ENCODE results near the gene SRGAP1. TPM values are rescaled to one million over a fixed set of nuclear protein-coding genes. Genes with fewer than 3 reads are reported as not detected.

The SRGAP1 gene
- 5.8 and 6.2 TPM in 2 replicates for total RNA-seq

DNA sequence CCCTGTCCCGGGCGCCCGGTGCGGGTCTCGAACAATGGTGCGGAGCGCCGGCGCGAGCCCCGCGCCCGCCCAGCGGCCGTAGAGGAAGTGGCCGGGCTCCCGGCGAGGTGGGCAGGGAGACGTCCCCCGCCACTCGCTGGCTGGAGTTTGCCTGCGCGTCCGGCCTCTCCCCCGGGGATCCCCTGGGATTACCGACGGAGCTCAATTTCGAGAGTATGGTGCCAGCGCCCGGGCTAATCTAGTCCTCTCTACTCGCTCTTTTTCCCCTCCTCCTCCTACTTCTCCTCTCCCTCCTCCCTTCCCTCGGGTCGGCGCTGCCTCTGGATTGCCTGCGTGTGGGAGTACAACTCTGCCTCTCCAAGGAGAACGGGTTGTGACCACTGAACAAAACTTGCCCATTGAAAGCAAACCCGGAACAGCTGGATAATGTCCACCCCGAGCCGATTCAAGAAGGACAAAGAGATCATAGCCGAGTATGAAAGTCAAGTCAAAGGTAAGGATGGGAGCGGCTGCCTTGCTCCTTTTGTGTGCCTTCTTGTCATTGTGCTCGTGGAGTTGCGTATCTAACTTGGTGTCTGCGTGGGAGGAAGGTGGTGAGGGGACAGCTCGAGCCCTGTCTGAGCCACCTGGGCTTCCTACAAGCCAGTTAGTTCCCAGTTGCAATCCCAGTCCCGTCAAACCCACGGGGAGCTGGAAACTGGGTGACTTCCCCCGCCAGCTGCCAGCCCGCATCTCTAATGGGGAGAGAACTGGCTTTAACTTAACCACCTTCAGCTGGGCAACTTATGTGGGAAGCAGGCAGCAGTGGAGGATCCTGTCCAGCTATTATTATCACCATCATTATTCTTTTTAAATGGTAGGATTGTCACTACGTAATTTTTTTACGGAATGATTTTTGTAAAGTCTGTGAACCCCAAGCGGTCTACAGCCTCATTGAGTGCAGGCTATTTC is at the start of gene SRGAP1:
Gene SRGAP1, plus strand, starts transcription at position 310 of the 951 bp plus-strand sequence. Its CDS starts 117 bp downstream, at position 427.

Other genes starting within 250 kb of the SRGAP1 start
- 1.4 and 7.6 TPM in 2 replicates for gene DPY19L2, start 176.2 kb upstream of the SRGAP1 start, total RNA-seq
- 13.3 and 33.7 TPM in 2 replicates for gene RXYLT1, start 64.8 kb upstream of the SRGAP1 start, total RNA-seq

Data from myometrial cell (primary cell).